Measurements from ENCODE around the gene TRIM69.

Gene TRIM69

DNA sequence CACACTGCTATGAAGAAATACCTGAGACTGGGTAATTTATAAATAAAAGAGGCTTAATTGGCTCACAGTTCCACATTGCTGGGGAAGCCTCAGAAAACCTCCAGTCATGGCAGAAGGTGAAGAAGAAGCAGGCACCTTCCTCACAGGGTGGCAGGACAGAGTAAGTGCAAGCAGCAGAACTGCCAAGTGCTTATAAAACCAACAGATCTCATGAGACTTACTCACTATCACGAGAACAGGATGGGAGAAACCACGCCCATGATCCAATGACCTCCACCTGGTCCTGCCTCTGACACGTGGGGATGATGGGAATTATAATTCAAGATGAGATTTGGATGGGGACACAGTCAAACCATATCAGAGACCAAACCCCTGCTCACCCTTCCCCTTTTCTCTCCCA is 75.0 kb downstream of the TRIM69 start:
- DNase-seq: peak; percentile 20

- DNase-seq: peak; percentile 75
Observed at GRCh38 chr15:44812029-44812517, 75.7 kb downstream of the TRIM69 start.

- DNase-seq: peak; percentile 6
Observed at GRCh38 chr15:44813231-44813630, 76.9 kb downstream of the TRIM69 start.
